ENCODE data around the gene SPON1. TPM values are rescaled to one million over a fixed set of nuclear protein-coding genes. Genes with fewer than 3 reads are reported as not detected.

The SPON1 gene
- total RNA-seq, 4 donors from 2014 or later = 8.0 to 16.1 (median 11.3) TPM

DNA sequence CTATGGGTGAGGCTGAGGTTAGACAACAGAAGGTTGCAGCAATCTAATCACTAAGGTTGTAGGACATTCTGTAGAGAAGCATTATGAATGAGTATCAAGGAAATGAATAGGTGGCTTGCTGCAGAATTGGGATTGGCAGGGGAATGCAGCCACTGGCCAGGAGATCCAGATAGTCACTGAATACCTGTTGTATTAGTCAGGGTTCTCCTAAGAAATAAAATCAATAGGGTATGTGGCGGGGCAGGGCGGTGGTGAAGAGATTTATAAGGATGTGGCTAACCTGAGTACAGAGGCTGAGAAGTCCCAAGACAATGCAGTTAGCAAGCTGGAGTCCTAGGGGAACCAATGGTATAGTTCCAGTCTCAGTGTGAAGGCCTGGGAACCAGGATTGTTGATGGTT lies 163.0 kb downstream of the SPON1 start:
- DNase-seq (ENCODE audit: low spot score in 2 of 2) = no peak
- Histone ChIP-seq H3K9me3 (no peaks in the 10 kb centered on the region), H3K4me1 (peaks cover 7% of the 10 kb centered on the region), H3K27me3 (no peaks in the 10 kb centered on the region), H3K27ac (no peak overlapping the region), H3K36me3 (no peaks in the 10 kb centered on the region), H3K4me3 (no peak overlapping the region)
- 97% methylated on average over 2 of the region's 2 CpGs for WGBS
- no peak for TF ChIP-seq EP300 (IDR thresholded peaks at IDR 0.05)
- TF ChIP-seq POLR2A (IDR thresholded peaks at IDR 0.05) = no peak
- TF ChIP-seq, protein P1, sequence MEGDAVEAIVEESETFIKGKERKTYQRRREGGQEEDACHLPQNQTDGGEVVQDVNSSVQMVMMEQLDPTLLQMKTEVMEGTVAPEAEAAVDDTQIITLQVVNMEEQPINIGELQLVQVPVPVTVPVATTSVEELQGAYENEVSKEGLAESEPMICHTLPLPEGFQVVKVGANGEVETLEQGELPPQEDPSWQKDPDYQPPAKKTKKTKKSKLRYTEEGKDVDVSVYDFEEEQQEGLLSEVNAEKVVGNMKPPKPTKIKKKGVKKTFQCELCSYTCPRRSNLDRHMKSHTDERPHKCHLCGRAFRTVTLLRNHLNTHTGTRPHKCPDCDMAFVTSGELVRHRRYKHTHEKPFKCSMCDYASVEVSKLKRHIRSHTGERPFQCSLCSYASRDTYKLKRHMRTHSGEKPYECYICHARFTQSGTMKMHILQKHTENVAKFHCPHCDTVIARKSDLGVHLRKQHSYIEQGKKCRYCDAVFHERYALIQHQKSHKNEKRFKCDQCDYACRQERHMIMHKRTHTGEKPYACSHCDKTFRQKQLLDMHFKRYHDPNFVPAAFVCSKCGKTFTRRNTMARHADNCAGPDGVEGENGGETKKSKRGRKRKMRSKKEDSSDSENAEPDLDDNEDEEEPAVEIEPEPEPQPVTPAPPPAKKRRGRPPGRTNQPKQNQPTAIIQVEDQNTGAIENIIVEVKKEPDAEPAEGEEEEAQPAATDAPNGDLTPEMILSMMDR (IDR thresholded peaks at IDR 0.05) = no peak
- TF ChIP-seq POLR2AphosphoS5 (IDR thresholded peaks at IDR 0.05) = no peak

DNA sequence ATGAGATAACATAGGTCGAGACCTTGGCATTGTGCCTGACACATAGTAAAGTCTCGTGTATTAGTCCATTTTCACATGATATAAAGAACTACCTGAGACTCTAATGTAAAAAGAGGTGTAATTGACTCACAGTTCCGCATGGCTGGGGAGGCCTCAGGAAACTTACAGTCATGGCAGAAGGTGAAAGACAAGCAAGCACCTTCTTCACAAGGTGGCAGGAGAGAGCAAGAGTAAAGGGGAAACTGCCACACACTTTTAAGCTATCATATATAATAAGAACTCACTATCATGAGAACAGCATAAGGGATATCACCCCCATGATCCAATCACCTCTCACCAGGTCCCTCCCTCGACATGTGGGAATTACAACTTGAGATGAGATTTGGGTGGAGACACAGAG lies 165.2 kb downstream of the SPON1 start:
- Histone ChIP-seq H3K27ac (no peak overlapping the region), H3K4me3 (no peak overlapping the region), H3K4me1 (peaks cover 7% of the 10 kb centered on the region), H3K27me3 (no peaks in the 10 kb centered on the region), H3K36me3 (no peaks in the 10 kb centered on the region), H3K9me3 (no peaks in the 10 kb centered on the region)
- 93% methylated on average over 4 of the region's 4 CpGs for WGBS
- no peak for DNase-seq (ENCODE audit: low spot score in 2 of 2)
- no peak for TF ChIP-seq POLR2A (IDR thresholded peaks at IDR 0.05)
- TF ChIP-seq POLR2AphosphoS5 (IDR thresholded peaks at IDR 0.05) = no peak
- TF ChIP-seq, protein P1 (IDR thresholded peaks at IDR 0.05) = no peak
- no peak for TF ChIP-seq EP300 (IDR thresholded peaks at IDR 0.05)

DNA sequence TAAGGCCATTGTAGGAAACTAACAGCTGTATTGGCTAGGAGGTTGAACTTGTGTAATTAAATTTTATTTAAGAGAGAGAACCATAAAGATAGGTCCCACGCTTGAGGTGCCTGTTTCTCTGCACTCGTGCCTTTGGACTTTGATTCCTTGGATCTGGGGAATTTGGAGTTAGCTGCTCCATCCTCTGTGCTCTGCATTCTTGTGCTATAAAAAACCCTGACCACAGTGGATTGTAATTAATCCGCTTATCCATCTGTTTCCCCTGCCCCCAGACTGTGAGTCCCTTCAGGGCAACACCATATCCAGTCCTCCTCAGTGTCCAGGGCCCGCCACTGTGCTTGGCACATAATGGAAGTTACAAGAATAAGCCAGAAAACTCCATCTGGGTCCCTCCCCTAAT lies 169.8 kb downstream of the SPON1 start:
- no peak overlapping the region for H3K4me3 ChIP-seq
- TF ChIP-seq, protein P1 (IDR thresholded peaks at IDR 0.05) = no peak
- TF ChIP-seq POLR2AphosphoS5 (IDR thresholded peaks at IDR 0.05) (no peak), POLR2A (IDR thresholded peaks at IDR 0.05) (no peak), EP300 (IDR thresholded peaks at IDR 0.05) (no peak)
- WGBS = 89% methylated on average over 4 of the region's 4 CpGs
- no peaks in the 10 kb centered on the region for H3K27me3 ChIP-seq
- H3K4me1 ChIP-seq = peaks cover 10% of the 10 kb centered on the region
- H3K27ac ChIP-seq = no peak overlapping the region
- no peaks in the 10 kb centered on the region for H3K9me3 ChIP-seq
- H3K36me3 ChIP-seq = no peaks in the 10 kb centered on the region
- no peak for DNase-seq (ENCODE audit: low spot score in 2 of 2)

DNA sequence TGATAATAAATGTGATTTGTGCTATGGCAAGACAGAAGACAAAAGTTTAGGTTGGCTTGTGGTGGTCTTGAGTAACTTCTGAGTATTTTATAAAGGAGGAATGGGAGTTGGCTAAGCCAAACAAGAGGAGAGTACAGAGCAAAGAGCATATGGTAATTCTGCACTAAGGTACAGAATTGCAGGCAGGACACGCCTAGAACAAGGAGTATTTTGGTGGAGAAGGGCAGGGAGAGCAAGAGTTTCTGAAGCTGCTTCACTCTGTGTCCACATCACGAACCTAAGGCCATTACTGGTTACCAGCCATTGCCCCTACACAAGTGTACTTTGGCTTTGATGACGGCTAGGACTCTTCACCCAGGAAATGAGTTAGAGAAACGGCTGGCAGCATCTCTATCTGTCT lies 170.9 kb downstream of the SPON1 start:
- Histone ChIP-seq H3K4me1 (peaks cover 10% of the 10 kb centered on the region), H3K36me3 (no peaks in the 10 kb centered on the region), H3K27ac (no peak overlapping the region), H3K9me3 (no peaks in the 10 kb centered on the region), H3K4me3 (no peak overlapping the region), H3K27me3 (no peaks in the 10 kb centered on the region)
- 84% methylated on average over 4 of the region's 4 CpGs for WGBS
- no peak for TF ChIP-seq EP300 (IDR thresholded peaks at IDR 0.05)
- TF ChIP-seq POLR2AphosphoS5 (IDR thresholded peaks at IDR 0.05) = no peak
- TF ChIP-seq POLR2A (IDR thresholded peaks at IDR 0.05) = no peak
- TF ChIP-seq, protein P1 (IDR thresholded peaks at IDR 0.05) = no peak
- no peak for DNase-seq (ENCODE audit: low spot score in 2 of 2)

DNA sequence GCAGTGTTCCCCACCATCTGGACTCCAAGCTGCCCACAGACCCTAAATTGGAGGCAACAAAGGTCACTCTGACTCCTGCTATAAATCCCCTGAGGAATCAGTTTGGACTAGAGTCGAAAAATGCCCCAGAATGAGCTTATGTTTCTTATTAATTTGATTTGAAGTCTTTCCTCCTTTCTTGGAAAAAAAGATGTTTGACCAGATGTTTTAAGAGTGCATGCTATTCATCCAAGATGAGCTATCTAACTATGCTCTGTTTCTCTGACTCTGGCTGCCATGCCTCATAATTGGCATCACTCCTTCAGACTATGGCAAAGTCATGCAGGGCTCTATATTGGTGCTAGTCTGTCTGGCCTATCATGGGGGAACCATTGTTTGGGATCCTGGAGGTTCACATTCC lies 174.0 kb downstream of the SPON1 start:
- H3K27ac ChIP-seq = no peak overlapping the region
- no peaks in the 10 kb centered on the region for H3K9me3 ChIP-seq
- no peak overlapping the region for H3K4me3 ChIP-seq
- H3K4me1 ChIP-seq = peaks cover 10% of the 10 kb centered on the region
- 57% methylated on average over 1 of the region's 1 CpG for WGBS
- H3K27me3 ChIP-seq = no peaks in the 10 kb centered on the region
- no peak for DNase-seq (ENCODE audit: low spot score in 2 of 2)
- TF ChIP-seq POLR2A (IDR thresholded peaks at IDR 0.05) (no peak), POLR2AphosphoS5 (IDR thresholded peaks at IDR 0.05) (no peak), EP300 (IDR thresholded peaks at IDR 0.05) (no peak)
- TF ChIP-seq, protein P1 (IDR thresholded peaks at IDR 0.05) = no peak
- H3K36me3 ChIP-seq = no peaks in the 10 kb centered on the region

Measured in suprapubic skin (tissue), 4 donors.